HUDEP-2 (cell line): ENCODE data around the gene IPO9.

Source experiments
- DNase-seq, 76 experiments: peaks; one replicate each; lab custom pipeline; 2025; ENCODE audit not compliant: unreplicated experiment in 76 of 76; lab: John Stamatoyannopoulos, UW

IPO9 gene

GRCh38 chr1:201886103-201886885 lies 57.3 kb downstream of the IPO9 start:
- DNase-seq = peak in 1 of 76 experiments; percentile 3

DNA sequence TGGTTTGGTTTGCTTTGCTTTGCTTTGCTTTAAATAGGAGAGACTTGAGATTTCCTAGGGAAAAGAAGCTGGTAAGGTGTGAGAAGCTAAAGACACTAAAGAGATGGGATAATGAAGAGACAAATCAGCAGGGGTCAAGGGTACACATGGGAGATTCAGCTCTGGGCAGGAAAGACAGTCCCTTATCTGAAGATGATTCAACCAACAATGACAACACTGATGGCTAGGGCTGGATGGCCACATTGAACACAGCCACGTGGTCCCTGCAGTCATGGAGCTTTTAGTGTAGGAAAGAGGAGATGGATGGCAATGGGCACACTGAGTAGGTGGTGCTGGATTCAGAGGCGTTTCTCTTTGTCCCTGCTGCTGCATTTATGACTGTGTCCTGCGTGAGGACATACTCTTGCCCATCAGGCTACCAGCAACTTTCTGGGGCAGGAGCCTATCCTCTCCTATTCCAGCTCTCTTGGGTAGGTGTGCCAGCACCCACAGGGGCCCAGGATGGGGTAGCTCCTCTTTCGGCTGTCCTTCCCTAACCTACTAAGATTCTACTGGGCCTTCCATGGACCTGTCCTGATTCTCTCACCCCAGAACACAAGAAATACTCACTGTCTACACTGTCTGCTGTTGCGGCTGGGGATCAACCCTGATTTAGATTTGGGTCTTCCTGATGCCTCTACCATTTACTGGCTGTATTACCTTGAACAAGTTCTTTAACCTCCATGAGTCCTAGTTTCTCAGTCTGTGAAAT lies 58.3 kb downstream of the IPO9 start:
- DNase-seq = no peak

DNA sequence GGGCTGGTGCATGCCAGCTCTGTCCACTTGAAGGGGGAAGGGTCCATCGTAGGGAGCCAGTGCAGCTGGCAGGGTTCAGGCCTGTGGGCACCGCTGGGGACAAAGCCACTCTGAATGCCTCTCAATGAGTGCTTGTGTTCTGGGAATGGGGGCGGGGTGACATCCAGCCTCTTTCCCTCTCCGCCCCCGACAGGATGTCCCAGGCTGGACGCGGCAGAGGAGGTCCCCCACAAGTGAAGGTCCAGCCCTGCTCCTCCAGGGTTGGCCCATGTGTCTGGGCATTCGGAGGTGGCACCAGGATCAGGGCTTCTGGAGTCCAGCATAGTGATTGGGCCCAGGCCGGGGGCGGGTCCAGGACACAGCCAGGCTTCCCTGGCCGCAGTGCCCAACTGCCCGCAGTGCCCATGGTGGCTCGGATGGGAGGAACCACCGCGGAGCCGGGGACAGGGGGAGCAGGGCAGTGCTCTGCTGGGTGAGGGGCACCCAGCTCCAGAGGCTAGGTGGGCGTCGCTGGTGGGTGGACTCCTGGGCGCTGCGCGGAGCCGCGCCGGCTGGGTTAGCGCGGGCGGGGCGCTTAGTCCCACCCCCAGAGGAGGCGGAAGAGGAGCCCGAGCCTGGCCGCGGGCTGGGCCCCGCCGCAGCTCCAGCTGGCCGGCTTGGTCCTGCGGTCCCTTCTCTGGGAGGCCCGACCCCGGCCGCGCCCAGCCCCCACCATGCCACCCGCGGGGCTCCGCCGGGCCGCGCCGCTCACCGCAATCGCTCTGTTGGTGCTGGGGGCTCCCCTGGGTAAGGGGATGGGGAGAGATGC lies 59.5 kb downstream of the IPO9 start, which contains the start of gene SHISA4:
TSS of gene SHISA4 (plus strand) at position 617 of the 808 bp plus-strand sequence. CDS start at position 714, 97 bp downstream.
- no peak for DNase-seq

GRCh38 chr1:201889090-201889968 lies 60.4 kb downstream of the IPO9 start:
- no peak for DNase-seq

GRCh38 chr1:201890223-201890622 lies 61.3 kb downstream of the IPO9 start:
- no peak for DNase-seq

DNA sequence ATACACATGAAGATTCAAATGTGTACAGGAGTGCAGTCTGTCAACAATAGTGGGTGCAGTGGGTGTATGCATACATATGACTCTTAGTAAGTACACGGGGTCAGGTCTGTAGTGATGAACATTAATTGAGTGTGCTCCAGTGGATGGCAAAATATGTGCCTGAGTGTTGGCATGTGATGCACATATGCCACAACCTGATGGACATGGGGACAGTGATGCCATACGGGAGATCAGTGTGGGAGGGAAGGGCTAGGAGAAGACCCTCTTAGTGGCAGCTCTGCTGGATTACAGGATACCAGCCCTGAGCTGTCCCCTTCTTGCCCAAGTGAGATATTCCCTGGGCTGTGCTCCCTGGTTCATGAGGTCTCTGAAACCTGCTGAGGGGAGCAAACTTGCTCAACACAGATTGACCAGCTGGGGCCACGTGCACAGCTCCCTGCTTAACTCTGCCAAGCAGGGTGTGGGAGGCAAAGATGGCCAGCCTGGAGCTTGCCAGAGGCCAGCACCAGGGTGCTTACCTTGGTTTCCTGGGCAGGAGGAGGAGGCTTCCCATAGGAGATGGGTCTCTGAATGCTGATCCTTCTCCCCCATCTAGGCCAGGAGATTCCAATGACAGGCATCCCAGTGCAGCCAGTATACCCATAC lies 62.0 kb downstream of the IPO9 start:
- no peak for DNase-seq

DNA sequence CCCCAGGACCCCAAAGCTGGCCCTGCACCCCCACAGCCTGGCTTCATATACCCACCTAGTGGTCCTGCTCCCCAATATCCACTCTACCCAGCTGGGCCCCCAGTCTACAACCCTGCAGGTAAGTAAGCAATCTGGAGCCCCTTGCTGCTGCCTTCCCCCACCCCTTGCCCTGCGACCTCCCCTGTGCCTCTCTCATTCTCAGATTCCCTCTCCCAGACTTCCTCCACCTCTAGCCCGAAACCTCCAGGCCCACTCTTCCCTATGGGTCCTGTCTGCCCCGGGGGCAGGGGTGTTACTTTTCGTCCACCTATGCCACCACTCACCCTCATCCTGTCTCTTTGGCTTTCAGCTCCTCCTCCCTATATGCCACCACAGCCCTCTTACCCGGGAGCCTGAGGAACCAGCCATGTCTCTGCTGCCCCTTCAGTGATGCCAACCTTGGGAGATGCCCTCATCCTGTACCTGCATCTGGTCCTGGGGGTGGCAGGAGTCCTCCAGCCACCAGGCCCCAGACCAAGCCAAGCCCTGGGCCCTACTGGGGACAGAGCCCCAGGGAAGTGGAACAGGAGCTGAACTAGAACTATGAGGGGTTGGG lies 62.6 kb downstream of the IPO9 start:
- no peak for DNase-seq

DNA sequence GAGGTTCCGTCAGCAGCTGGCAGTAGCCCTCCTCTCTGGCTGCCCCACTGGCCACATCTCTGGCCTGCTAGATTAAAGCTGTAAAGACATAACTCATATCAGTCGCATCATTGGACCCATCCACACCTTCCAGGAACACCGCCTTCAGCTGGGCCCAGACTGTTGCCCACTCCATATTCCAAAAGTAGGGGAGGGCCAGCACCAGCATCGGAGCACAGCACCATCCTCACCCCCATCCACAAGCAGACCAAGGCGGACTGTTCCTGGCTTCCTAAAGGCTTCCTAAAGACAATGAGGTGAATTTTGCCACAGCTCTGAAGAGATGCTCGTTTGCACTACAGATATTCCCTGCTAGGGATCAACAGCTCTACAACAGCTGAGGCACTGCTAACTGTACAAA lies 63.3 kb downstream of the IPO9 start:
- DNase-seq = no peak

GRCh38 chr1:201893431-201893830 lies 64.5 kb downstream of the IPO9 start:
- DNase-seq = no peak

DNA sequence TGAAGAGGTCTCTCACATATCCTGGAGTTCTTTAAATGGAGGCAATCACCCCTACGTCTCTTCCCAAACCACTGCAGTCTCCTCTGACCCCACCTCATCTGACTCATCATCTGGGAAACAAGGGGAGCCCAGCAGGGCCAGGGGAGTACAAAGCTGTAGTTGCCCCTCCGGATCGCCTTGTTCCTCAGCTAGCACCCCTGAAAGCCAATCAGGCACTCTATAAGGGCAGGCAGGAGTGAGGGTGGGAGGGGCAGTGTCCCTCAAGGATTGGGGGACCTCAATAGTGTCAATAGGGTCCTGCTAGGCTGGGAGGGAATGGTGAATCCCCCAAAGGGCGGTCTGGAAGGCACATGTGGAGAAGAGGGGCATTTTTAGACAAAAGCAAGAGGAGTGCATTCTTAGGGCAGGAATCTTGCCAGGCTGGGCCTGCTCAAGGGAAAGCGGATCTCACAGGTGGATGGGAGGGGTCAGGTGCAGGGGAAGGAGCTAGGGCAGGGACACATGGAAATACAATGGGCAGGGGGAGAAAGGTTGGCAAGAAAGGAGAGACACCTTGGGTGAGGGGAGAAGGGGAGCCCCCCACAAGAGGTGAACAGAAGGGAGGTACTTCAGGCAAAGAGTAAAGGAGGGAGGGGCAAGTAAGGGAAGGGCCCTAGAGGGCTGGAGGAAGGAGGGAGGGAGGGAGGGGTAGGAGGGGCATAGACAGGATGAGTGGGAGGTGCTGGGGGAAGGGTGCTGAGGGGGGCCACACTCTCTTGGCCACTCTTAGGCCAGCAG lies 65.6 kb downstream of the IPO9 start:
- DNase-seq = no peak

GRCh38 chr1:201895120-201895665 lies 66.2 kb downstream of the IPO9 start:
- no peak for DNase-seq

- DNase-seq = peak in 71 of 76 experiments; percentile 15 to 88 (median 66)
These were observed 67.2 kb downstream of the IPO9 start for GRCh38 chr1:201895913-201896807.

- no peak for DNase-seq
These were observed 68.0 kb downstream of the IPO9 start for GRCh38 chr1:201896951-201897391.

- no peak for DNase-seq
These were observed 69.4 kb downstream of the IPO9 start for GRCh38 chr1:201898240-201898894.

GRCh38 chr1:201898992-201899391 lies 70.0 kb downstream of the IPO9 start:
- DNase-seq = peak in 37 of 76 experiments; percentile 1 to 63 (median 25)

DNA sequence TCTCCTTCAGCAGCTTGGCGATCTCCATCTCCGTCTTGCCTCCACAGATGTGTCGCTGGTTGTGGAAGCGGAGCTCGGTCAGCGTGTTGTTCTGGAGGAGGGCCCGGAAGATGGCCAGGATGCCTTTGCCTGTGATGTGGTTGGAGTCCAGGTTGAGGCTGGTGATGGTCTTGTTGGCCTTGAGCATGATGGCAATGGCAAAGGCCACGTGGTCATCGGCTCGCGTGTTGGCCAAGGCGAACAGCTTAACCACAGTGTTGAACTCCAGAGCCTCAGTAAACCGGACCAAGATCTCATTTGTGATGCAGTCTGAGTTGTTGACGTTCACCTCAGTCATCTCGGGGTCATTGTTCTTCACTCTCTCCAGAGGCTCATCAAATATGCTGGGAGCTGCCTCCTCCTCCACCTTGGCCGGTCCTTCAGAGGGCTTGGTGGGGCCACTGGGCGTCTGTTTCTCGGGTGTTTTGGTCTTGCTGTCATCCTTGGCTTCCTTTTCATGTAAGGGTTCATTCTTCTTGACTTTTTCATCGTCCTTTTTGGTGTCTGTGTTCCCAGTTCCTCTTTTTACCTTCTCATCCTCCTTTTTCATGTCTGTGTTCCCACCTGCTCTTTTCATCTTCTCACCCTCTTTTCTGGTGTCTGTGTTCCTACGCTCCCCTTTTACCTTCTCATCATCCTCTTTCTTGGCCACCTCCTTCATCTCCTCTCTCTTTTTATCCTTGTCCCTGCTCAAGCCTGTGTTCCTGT lies 70.9 kb downstream of the IPO9 start:
- DNase-seq = no peak
